Endometrium (tissue), 2 donors: ENCODE results near the gene VEPH1.
"Not testable (repeated sequence)": the region's sequence is repeated elsewhere in the genome, so short reads cannot be mapped to it uniquely, and the experiment has no call there.

Experiments
- FAIRE-seq: peaks from 2 replicates; lab custom pipeline; 2012; peaks lifted over from hg19 to GRCh38; lab: Jason Lieb, UNC
- donor health status: control.
- donor health status: control.

The VEPH1 gene

DNA sequence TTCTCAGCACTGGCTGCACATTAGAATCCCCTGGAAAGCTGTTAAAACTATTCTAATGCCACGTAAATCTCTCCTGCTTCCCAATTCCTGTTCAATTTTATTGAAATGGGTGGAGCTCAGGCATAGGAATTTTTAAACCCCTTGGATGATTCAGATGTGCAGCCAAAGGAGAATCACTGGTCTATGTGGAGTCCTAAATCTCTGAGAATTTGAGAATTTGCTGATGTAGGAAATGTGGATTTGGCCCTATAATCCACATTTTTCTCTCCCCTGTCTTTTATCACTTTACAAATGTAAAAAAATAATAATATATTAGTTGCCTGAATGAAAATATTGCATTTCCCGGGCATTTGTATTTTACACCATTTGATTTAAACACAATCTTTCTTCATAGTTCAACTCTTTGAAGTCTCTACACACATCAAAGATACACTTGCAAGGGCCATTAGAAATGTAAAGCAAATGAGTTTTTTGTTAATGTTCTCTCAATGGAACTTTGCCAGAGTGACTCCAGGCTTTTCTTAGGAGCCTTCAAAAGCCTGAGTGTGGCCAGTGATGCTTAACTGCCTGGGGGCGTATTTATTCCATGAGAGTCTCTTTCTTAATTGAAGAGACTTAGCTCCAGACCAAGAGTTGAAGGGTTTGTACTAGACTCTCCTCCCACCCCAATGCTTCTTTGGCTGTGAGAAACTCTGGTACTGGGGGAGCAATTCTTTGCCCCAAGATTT is 115.3 kb downstream of the VEPH1 start:
- FAIRE-seq: no peak

DNA sequence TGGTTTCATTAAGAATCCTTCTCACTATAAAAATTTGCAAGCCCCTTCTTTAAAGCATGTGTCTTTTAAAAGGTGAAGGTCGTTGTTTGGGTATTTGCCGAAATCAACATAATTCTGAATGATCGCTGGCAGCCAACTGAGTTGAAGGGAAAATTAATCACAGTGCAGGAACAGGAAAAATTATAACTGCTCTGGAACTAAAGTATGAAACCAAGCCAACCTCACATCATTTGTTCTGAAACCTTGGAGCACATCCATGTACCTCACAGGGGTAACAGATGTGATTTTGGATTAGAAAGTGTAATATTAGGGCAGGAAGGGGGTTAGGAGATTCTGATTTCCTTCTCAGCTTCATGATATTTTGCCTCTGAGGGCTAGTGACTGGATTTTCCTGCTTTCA is 118.7 kb downstream of the VEPH1 start:
- no peak for FAIRE-seq

DNA sequence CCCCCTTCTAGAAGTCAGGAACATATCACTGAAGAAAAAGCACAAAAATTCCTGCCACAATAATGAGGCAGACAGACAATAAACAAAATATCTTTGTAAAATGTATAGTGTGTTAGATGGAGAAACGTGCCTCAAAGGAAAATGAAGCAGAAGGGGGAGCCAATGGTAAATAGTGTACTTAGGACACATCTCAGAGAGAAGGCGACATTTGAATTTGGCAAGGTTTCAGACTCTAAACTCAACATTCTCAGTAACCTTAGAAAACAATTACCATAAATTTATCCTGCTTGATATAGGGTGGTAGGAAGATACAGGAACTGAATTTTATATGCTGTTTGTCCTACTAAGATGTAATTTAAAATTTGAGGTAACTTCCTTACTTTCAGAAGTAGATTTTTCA is 119.2 kb downstream of the VEPH1 start:
- no peak for FAIRE-seq

DNA sequence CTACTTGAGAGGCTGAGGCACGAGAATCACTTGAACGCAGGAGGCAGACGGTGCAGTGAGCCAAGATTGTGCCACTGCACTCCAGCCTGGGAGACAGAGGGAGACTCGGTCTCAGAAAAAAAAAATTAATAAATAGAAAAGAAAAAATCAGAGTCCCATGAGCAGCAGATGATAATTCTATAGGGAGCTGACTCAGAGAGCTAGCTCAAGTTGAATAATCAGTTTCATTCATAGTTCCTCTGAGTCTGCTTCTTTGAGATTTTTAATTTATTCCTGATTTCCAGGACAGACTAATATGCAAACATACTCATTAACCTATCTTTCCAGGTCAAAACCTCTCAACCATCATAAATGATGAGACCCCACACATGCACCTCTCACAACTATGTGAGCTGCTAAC is 121.6 kb downstream of the VEPH1 start:
- no peak for FAIRE-seq

DNA sequence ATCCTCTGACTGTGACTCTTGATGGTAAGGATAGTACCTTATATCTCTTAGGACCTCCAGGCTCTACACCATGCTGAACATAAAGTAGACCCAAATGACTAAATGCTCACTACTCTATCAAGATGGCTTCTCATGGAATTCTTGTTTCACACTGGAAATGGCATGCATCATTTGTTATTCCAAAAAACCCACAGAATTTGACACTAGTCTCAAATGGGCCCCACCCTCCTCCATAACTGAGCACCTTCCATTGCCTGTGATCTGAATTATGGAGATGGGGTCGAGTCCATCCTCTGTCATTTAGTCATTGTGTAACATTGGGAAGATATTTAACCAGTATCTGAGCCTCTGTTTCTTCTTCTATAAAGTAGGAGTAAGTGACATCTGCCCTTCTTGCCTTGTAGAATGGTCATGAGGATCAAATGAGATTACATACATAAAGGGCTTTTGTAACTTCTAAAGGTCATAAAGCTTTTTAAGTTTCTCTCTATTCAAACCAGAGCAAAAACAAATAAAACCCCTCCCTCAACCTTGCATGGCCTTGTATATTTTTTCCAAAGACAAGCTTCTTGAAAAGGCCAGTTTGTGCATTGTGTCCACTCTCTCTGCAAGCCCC is 123.6 kb downstream of the VEPH1 start:
- no peak for FAIRE-seq

DNA sequence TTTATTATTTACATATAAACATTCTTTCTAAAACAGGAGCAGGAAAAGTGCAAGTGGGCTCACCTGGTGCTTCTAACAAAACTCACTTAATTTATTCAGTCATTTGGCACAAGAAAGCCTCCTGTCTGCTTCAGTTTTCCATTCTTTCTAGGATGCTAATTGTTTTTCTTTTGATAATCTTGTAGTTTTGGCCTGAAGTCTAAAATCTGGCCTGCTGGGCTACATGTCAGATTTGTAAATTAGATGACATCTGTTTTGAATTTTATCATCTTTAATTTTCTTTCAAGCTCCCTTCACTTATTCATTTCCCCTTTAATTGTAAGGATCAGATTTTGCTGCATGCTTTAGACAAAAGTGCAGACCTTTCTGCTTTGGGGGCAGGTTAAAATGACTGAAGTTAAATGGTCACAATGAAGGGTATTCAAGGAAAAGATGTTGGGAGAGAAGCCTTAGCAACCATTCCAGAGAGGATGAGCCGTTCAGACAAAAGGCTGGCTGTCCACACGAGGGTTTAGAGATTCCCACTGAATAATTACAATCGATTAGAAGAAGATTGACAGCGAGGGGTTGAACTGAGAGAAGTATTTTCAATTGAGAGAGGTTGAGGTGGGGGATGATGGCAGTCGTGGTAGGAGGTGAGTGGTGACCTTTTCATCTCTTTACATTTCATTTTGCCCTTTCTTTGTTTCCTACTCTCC is 126.5 kb downstream of the VEPH1 start:
- FAIRE-seq: no peak

DNA sequence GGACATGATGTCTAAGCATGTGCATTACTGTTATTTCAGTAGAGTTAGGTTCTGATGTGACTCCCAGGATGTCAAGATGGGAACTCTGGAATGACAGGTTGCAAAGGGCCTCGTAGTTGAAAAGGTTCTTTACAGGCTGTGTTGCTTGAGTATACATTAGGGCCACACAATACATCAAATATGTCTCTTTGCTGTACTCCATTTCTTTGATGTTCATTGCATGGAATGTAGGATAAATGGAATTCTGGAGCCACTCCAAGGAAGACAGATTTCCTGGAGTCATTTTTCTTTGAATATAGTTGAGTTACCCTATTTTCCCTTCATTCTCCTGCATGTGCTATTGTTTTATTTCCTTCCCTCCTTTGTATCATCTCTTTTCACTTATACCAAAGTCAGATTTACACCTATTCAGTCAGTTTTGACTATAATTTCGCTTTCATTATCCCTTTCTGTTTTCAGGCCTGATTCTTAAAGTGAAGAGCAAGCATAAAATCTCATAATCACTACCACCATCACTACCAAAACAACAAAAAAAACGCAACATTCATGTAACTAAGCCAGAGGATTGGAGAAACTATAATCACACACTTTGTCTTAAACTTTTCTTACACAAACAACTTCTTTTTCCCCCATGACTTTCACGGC is 127.8 kb downstream of the VEPH1 start:
- FAIRE-seq: no peak

DNA sequence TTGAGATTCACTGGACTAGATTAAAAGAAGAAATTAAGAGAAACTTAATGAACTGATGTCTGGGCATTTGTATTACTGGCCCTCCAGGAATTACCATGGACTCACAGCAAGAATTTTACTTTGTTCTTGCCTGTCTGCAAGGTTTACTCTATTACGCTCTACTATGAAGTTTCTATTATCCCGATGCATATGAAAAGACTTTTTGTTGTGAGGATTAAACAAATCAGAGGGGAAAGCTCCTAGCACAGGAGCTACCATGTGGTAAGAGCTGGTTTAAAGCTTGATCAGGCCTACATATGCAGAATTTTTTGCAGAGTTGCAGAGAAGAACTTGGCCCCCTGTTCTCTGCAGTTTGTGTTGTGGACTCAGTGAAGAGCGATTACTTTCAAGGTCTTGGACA is 128.3 kb downstream of the VEPH1 start:
- FAIRE-seq: no peak

DNA sequence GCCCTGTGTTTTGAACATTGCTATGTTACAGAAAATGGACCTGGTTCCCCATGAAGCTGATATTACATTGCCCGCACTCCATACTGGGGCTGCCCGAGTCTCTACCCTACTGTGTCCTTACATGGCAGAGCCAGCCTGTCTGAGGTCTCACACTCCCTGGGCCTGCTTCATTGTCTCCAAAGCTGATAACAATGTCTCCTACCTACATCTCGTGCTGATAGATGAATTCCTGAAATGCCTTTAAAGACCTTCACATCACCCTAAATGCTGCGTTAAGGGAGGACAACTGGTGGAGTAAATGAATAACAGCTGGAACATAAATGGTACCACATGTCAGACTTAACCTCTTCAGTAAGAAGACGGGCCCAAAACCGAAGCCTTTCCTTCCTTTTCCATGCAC is 129.4 kb downstream of the VEPH1 start:
- no peak for FAIRE-seq

DNA sequence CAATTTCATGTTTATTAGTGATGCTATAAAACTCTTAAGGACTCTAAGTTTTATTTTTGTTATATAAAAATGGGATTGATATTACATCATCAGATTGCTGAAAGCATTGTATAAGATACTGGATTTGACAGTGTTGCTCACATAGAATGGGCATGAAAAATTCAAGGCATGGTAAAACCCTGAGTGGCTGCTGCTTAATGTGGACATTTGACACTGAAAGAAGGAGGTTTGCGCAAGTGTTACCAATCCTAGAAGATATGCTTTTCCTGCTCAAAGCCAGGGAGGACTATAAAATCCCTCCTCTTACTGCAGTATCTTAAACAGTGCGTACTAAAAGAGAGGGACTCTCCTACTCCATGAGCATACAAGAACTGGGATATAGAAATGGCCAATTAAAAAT is 132.3 kb downstream of the VEPH1 start:
- FAIRE-seq: no peak

DNA sequence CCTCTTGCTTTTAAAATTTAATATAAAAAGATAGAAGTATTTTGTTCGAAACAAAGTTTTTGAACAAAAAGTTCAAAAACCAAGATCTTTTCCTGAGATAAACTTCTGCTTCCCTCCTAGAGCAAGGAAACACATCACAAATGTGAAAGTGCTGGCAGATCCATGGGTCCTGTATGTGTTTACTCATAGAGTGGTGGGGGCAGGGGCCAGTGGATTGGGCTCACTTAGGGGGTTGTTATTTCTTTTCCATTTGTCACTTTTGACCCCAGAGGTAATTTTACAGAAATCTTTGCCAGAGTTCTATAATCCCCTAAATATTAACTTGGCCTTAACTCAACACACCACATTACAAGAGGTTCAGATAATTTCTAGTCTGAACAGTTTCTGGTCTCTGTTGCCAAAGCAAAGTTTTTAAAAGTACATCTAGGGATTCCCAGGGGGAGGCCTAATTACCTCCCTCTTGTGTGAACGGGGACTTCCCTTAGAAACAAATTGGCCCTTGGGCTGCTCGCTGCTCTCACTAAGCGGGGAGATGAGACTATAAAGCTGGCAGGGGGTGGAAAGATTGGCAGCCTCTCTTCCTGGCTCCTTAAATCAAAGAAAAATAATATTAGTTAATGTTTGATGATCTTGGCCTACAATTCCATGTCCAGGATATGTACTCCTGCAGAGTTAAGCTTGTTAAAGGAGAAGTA is 133.3 kb downstream of the VEPH1 start:
- FAIRE-seq: no peak

DNA sequence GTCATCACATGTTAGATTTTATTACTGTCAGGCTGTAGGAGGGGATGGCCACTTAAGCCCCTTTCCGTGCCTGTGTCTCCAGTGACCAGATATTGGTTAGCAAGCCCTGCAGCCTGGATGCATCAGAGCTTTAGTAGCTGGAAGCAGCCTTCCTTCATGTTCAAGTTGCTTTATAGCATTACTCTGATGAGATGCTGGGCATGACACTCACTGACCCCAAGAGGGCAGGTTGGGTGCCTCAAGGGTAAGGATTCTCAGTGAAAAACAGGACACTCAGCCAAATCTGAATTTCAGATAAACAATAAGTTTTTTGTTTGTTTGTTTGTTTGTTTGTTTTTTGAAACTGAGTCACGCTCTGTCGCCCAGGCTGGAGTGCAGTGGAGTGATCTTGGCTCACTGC is 135.0 kb downstream of the VEPH1 start:
- FAIRE-seq: no peak

DNA sequence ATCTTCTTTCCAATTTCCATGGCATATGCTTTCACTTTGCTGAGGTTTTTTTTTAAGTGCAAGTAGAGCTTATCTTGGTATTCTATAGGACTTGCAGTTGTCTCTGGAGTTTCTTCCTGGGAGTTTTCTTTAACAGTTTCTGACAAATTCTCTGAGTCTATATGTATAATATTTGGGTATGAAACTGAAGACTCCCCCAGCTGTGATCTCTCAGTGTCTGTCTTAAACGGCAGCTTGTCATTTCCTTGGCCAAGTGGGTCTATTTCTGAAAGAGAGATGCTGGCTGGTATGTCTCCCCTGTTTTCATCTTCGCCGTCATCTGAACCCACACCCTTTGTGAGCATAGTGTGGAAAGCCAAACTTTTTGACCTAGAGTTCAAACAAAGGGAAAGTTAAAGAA is 139.8 kb downstream of the VEPH1 start:
- no peak for FAIRE-seq

DNA sequence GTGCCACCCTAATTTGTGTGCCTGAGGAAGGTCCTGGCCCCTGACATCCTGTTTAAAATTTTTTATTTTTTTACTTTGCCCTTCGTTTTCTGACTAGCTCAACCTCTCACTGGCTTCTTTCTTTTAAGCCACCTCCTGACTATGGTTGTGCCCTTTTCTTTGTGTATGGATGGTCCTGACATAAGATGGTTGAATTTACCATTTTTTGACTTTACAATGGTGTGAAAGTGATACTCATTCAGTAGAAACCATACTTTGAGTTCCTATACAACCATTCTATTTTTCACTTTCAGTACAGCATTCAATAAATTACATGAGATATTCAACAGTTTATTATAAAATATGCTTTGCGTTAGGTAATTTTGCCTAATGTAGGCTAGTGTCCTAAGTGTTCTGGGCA is 140.9 kb downstream of the VEPH1 start:
- FAIRE-seq: no peak

DNA sequence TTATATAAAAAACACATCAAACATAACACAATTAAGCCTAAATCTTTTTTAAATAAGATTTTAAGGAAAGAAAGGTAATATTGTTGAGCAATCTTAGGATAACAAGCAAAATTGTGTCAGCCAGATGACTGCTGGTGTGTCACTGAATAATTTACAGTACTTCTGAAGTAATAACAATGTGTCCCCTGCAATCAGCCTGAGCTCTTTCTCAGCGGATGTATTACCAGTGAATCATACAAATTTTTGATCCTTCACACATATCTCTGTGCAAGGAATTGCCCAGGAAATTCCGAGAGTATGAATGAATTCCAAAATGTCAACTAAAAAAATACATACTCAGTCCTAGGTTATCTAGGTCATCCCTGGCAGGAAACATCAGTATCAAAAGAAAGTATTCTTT is 143.2 kb downstream of the VEPH1 start:
- FAIRE-seq: no peak

DNA sequence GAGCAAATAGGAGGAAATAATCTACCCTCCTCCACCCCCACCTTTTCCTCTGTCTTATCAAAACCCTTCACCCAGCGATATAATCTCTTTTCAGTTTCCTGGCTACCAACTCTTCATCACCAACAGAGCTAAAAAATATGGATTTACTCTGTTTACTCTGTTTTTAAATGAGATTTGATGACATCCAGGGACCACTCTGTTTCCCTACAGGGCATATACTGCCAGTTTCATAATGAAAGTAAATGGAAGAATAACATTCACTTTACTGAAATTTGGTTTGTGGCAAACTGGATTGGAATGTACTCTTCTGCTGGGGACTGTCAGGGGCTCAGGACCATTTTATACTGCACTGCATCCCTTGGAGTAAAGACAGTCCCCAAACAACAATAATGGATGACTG is 146.7 kb downstream of the VEPH1 start:
- no peak for FAIRE-seq

DNA sequence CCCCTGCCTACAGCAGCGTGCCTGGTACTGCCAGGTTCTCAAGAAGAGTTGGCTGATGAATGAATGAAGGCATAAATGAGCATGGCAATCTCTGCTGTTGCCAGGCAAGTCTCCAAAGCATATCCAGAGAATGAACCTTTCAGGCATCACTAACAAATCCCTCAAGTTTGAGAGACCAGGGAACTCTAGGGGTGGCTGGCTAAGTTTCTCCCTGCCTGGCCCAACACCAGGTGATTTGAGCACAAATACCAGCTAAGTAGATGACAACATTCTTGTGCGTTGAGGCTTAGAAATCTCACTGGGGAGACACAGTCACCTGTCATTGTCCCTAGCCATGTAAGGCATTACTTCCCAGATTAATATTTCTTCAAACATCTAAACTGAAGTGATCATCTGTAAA is 147.9 kb downstream of the VEPH1 start:
- FAIRE-seq: no peak

DNA sequence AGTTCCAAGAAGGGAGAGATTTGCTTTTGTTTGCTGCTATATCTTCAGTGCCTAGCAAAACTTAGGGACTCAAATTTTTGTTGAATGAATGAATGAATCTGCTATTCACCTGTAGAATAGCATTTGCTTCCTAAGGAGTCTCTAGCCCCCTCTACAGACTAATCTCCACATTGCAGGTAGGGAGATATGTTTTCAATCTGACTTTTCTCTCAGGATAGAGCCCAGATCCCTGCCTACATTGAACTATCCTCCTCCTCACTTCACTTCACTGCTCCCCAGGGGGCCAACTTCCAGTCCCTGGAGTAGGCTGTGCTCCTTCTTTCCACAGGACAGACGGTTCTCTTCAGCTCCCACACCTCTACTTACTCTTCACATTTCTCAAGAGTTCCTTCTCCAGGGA is 148.5 kb downstream of the VEPH1 start:
- no peak for FAIRE-seq

DNA sequence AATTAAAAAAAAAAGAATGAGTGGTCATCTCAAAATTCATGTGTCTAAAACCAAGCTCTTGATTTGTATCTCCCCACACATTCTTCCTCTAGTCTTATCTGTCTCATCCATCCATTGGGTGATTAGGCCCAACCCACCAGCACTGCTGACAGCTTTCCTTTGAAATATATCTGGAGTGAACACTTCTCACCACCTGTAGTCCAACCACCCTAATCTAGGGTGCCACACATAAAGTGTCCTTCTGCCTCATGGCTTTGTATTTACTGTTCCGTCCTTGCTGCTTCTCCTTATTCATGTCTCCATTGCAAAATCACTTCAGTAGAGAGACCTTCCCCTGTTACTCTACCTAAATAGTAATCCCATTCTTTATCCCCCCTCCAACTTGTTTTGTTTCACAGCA is 149.0 kb downstream of the VEPH1 start:
- FAIRE-seq: no peak

DNA sequence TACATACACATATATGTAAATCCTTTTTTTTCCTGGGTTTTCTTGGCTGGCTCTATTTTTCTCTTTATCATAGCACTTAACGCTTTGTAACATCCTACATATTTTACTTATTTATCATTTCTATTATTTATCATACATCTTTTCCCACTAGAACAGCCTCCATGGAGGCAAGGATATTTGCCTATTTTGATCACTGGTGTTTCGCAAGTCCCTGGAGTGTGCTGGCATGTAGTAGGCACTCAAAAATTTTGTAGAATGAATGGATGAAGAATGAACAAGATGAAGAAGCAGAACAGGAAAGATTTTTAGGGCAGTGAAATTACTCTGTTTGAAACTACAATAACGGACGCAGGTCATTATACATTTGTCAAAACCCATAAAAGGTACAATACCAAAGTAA is 149.6 kb downstream of the VEPH1 start:
- FAIRE-seq: no peak

DNA sequence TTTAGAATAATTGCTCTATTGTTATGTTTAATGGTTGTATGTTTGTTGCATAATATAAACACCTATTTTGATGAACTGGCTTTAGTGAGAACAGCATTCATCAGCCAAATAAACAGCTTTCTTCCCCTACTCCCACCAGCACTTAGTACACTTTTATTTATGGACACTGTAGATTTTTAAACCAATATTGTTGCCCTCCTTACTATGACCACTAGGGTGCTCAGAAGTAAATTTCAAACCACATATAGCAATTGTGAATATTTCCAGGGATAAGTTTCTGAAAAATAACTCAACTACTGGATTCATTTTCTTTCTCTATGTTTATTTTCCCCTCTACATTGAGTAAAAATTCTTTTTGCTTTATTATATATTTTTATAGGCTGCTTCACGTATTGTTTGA is 151.2 kb downstream of the VEPH1 start:
- FAIRE-seq: no peak

DNA sequence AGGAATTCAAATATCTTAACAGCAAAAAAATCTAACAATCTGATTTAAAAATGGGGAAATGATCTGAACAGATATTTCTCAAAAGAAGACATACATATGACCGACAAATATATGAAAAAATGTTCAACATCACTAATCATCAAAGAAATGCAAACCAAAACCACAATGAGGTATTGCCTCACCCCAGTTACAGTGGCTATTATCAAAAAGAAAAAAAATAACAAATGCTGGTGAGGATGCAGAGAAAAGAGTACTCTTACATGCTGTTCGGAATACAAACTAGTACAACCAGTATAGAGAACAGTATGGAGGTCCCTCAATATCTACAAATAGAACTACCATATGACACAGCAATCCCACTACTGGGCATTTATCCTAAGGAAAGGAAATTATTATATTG is 152.6 kb downstream of the VEPH1 start:
- FAIRE-seq: not testable (repeated sequence)
